WERI-Rb-1 (cell line): Measurements from ENCODE around the gene VTI1A.

Experiments
- DNase-seq: peaks from one replicate; pipeline ENCODE4 v3.0.0-alpha.2; 2020
- H3K27ac ChIP-seq: fragments of 250-450 bp; sonication (Bioruptor Pico); 2 replicates; pipeline ENCODE4 v1.5.1; 2020; ENCODE audit warnings: mild to moderate bottlenecking, moderate library complexity
- H3K27me3 ChIP-seq: fragments of 250-450 bp; sonication (Bioruptor Pico); 2 replicates; pipeline ENCODE4 v1.5.1; 2021; ENCODE audit warnings: mild to moderate bottlenecking, low read depth, moderate library complexity; ENCODE audit not compliant: insufficient read depth, severe bottlenecking
- H3K36me3 ChIP-seq: fragments of 250-450 bp; sonication (Bioruptor Pico); 2 replicates; pipeline ENCODE4 v1.5.1; 2020; ENCODE audit warnings: mild to moderate bottlenecking, moderate library complexity
- H3K4me3 ChIP-seq: 2 replicates; pipeline ENCODE4 v1.5.1; 2011; ENCODE audit warnings: low read depth, mild to moderate bottlenecking, control low read depth, low read length
- H3K9me3 ChIP-seq: fragments of 250-450 bp; sonication (Bioruptor Pico); 2 replicates; pipeline ENCODE4 v1.5.1; 2021; ENCODE audit warnings: mild to moderate bottlenecking, moderate library complexity; ENCODE audit not compliant: severe bottlenecking
- CTCF ChIP-seq: IDR thresholded peaks from 2 replicates; pipeline ENCODE4 v1.5.1; 2011; ENCODE audit warnings: low read depth, mild to moderate bottlenecking, control low read depth, inconsistent platforms, low read length

VTI1A gene

DNA sequence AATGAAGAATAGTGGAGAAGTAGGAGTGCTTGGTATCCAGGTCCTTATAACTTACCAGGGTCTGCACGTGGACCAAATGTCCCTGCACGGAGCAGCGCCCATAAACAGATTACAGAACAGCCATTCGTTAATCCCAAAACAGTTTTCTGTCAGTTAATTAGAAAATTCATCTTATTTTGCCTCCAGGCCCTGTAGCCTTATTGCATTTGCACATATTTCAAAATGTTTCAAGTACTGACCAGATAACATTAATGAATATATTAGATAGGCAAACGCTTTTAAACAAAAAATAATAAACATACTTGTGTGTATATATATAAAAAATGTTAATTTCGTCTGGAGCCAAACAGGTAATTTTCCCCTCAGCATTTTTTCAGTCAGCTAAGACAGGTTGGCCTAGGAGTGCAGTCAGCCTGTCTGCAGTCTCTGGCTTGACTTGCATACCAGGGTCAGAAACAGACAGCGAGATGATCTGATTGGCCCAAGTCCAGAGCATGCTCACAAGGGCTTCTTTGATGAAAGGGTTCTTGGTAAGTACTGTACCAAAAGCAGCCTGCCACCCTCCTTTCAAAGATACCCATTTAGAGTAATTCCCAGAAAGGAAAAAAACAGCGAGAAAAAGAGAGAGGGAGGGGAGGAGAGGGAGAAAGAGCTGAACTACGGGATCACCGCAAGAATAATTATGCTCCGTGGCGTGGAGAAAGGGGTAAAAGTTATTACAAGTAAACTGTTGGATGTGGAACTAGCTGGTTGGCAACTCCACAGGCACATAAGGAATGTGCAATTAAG, 308.6 kb downstream of the VTI1A start:
- Histone ChIP-seq H3K4me3 (no peak overlapping the region), H3K36me3 (no peaks in the 10 kb centered on the region), H3K9me3 (no peaks in the 10 kb centered on the region), H3K27ac (no peak overlapping the region), H3K27me3 (no peaks in the 10 kb centered on the region)
- no peak for DNase-seq
- no peak for TF ChIP-seq CTCF

DNA sequence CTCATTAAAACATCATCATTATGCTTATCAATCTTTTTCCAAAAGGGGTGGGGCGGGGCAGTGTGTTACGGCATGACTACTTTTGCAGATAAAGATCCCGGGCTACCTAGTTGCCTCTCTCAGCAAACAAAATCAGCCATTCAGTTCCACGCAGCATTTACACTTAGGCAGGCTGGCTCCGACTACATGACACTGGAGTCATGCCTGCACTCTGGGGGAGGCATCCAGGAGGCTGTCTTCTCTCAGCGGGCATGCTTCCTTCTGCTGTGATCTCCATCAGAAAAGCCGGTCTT, 309.2 kb downstream of the VTI1A start:
- H3K36me3 ChIP-seq: no peaks in the 10 kb centered on the region
- no peak overlapping the region for H3K27ac ChIP-seq
- TF ChIP-seq CTCF: no peak
- no peak overlapping the region for H3K4me3 ChIP-seq
- no peaks in the 10 kb centered on the region for H3K9me3 ChIP-seq
- no peak for DNase-seq
- no peaks in the 10 kb centered on the region for H3K27me3 ChIP-seq

DNA sequence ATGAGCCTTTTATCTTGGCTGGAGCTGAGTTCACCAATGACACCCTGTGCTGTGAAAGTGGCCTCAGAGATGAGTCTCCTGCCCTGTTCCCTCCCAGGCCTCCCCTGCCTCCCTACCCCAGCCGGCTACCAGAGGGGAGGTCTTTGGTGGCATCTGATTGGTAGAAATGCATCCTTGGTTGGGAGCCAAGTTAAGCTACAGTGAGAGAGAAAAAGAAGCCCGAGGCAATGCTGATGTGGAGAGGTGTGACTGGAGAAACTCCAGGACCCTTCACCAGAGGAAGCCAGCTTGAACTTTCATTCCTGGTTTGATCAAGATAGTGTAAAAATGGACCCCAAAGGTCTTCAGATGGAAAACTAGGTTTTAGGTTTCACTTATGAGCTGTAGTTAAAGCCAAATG, 311.9 kb downstream of the VTI1A start:
- Histone ChIP-seq H3K36me3 (no peaks in the 10 kb centered on the region), H3K27ac (no peak overlapping the region), H3K4me3 (no peak overlapping the region)

GRCh38 chr10:112759496-112759895, 312.5 kb downstream of the VTI1A start:
- no peak for DNase-seq
- Histone ChIP-seq H3K9me3 (no peaks in the 10 kb centered on the region), H3K27ac (no peak overlapping the region), H3K27me3 (no peaks in the 10 kb centered on the region), H3K4me3 (no peak overlapping the region), H3K36me3 (no peaks in the 10 kb centered on the region)
- no peak for TF ChIP-seq CTCF

More for the DNA sequence above, 311.9 kb downstream of the VTI1A start:
- no peaks in the 10 kb centered on the region for H3K9me3 ChIP-seq
- TF ChIP-seq CTCF: no peak
- no peak for DNase-seq
- no peaks in the 10 kb centered on the region for H3K27me3 ChIP-seq

- Histone ChIP-seq H3K9me3 (no peaks in the 10 kb centered on the region), H3K27ac (no peak overlapping the region), H3K27me3 (no peaks in the 10 kb centered on the region), H3K4me3 (no peak overlapping the region), H3K36me3 (no peaks in the 10 kb centered on the region)
- no peak for TF ChIP-seq CTCF
- no peak for DNase-seq
These were observed 314.2 kb downstream of the VTI1A start for GRCh38 chr10:112761256-112761655.
